ENCODE results near the gene PEX14. TPM values are rescaled to one million over a fixed set of nuclear protein-coding genes. Genes with fewer than 3 reads are reported as not detected.
A peak's percentile ranks its signal among the peaks of the same experiment; 100 is the strongest.

PEX14 gene
- total RNA-seq, 1 donor from 2014 or later, result 10.6 TPM

- Histone ChIP-seq H3K4me1 (peaks cover 2 to 7% of the 10 kb centered on the region in 2 donors), H3K27ac (no peak overlapping the region), H3K36me3 (no peaks in the 10 kb centered on the region), H3K9me3 (no peaks in the 10 kb centered on the region), H3K4me3 (no peak overlapping the region), H3K27me3 (no peaks in the 10 kb centered on the region)
- intact Hi-C loops (cut with DNase I), result loop anchor here (5.0 to 10.0 kb wide), 2 partner anchors 116 to 1152 kb away; no protein-coding TSS in a partner anchor
- DNase-seq (ENCODE audit: low spot score in 2 of 2), result no peak
- TF ChIP-seq CTCF (IDR thresholded peaks at IDR 0.05), result no peak
These were observed 15.7 kb downstream of the PEX14 start for GRCh38 chr1:10490286-10490970.

GRCh38 chr1:10494418-10494753 is 19.6 kb downstream of the PEX14 start:
- no peak overlapping the region for H3K4me3 ChIP-seq
- no peak for TF ChIP-seq CTCF (IDR thresholded peaks at IDR 0.05)
- H3K27me3 ChIP-seq, result no peaks in the 10 kb centered on the region
- no peak for DNase-seq (ENCODE audit: low spot score in 2 of 2)
- H3K27ac ChIP-seq, result no peak overlapping the region
- H3K4me1 ChIP-seq, result peaks cover 3 to 7% of the 10 kb centered on the region in 2 donors
- H3K36me3 ChIP-seq, result peaks cover 0 to 6% of the 10 kb centered on the region in 2 donors
- no peaks in the 10 kb centered on the region for H3K9me3 ChIP-seq
- intact Hi-C loops (cut with DNase I), result loop anchor here (5.0 to 10.0 kb wide), 2 partner anchors 120 to 1148 kb away; no protein-coding TSS in a partner anchor

- intact Hi-C loops (cut with DNase I), result loop anchor here (1.0 to 10.0 kb wide), 4 partner anchors 65 to 1147 kb away; partner anchors contain the start of gene CENPS
- Histone ChIP-seq H3K9me3 (no peaks in the 10 kb centered on the region), H3K27me3 (no peaks in the 10 kb centered on the region), H3K36me3 (peaks cover 0 to 6% of the 10 kb centered on the region in 2 donors), H3K4me1 (peaks cover 3 to 7% of the 10 kb centered on the region in 2 donors), H3K27ac (no peak overlapping the region), H3K4me3 (peak overlapping the region; percentile 18 to 47)
- DNase-seq (ENCODE audit: low spot score in 2 of 2), result peak in 1 of 2 donors; percentile 84
- TF ChIP-seq CTCF (IDR thresholded peaks at IDR 0.05), result peak; percentile 85 to 93 (median 90)
These were observed 20.2 kb downstream of the PEX14 start for GRCh38 chr1:10494754-10495474.

GRCh38 chr1:10495475-10495817 is 20.7 kb downstream of the PEX14 start:
- no peak overlapping the region for H3K27ac ChIP-seq
- H3K4me1 ChIP-seq, result peaks cover 3 to 7% of the 10 kb centered on the region in 2 donors
- intact Hi-C loops (cut with DNase I), result loop anchor here (1.0 to 10.0 kb wide), 3 partner anchors 65 to 372 kb away; partner anchors contain the start of gene CENPS
- no peak for TF ChIP-seq CTCF (IDR thresholded peaks at IDR 0.05)
- no peak for DNase-seq (ENCODE audit: low spot score in 2 of 2)
- H3K9me3 ChIP-seq, result no peaks in the 10 kb centered on the region
- no peaks in the 10 kb centered on the region for H3K27me3 ChIP-seq
- peaks cover 0 to 6% of the 10 kb centered on the region in 2 donors for H3K36me3 ChIP-seq
- peak overlapping the region in 1 of 2 donors; percentile 47 for H3K4me3 ChIP-seq

GRCh38 chr1:10495952-10496351 is 21.2 kb downstream of the PEX14 start:
- intact Hi-C loops (cut with DNase I), result loop anchor here (1.0 to 10.0 kb wide), 3 partner anchors 66 to 371 kb away; partner anchors contain the start of gene CENPS
- no peak for TF ChIP-seq CTCF (IDR thresholded peaks at IDR 0.05)

More at GRCh38 chr1:10495952-10496351, 21.2 kb downstream of the PEX14 start:
- Histone ChIP-seq H3K27ac (no peak overlapping the region), H3K27me3 (no peaks in the 10 kb centered on the region), H3K4me1 (peaks cover 3 to 7% of the 10 kb centered on the region in 2 donors), H3K9me3 (no peaks in the 10 kb centered on the region), H3K4me3 (no peak overlapping the region), H3K36me3 (peaks cover 0 to 6% of the 10 kb centered on the region in 2 donors)
- DNase-seq (ENCODE audit: low spot score in 2 of 2), result no peak
